Keratinocyte (primary cell): ENCODE results near the gene DMRTB1. TPM values are rescaled to one million over a fixed set of nuclear protein-coding genes. Genes with fewer than 3 reads are reported as not detected.

Experiments used
- DNase-seq: peaks from one replicate; pipeline ENCODE4 v3.0.0-alpha.2; 2011; ENCODE audit warnings: low read depth, missing footprints, low spot score
- FAIRE-seq: peaks from 2 replicates; lab custom pipeline; 2011; peaks lifted over from hg19 to GRCh38; lab: Jason Lieb, UNC
- H2AFZ ChIP-seq: 2 replicates; pipeline ENCODE4 v1.6.0; 2012; ENCODE audit warnings: low read length, control low read depth, inconsistent platforms; ENCODE audit not compliant: control insufficient read depth
- H3K27ac ChIP-seq: 2 replicates; pipeline ENCODE4 v1.5.1; 2011; ENCODE audit warnings: low read length; ENCODE audit not compliant: control insufficient read depth, insufficient read depth
- H3K27me3 ChIP-seq: 3 replicates; pipeline ENCODE4 v1.6.0; 2011; ENCODE audit warnings: low read length; ENCODE audit not compliant: control insufficient read depth, insufficient read depth; ENCODE audit errors: extremely low read depth
- H3K36me3 ChIP-seq, 2 experiments: 2 replicates in 1 of 2; 3 replicates in 1 of 2; pipeline ENCODE4 v1.5.1; 2011; ENCODE audit warnings: low read length in 2 of 2, mild to moderate bottlenecking in 1 of 2; ENCODE audit not compliant: control insufficient read depth in 2 of 2, insufficient read depth in 2 of 2; ENCODE audit errors: extremely low read depth in 1 of 2
- H3K4me1 ChIP-seq: 3 replicates; pipeline ENCODE4 v1.5.1; 2011; ENCODE audit warnings: low read length; ENCODE audit not compliant: control insufficient read depth, insufficient read depth; ENCODE audit errors: extremely low read depth
- H3K4me2 ChIP-seq: 3 replicates; pipeline ENCODE4 v1.6.0; 2011; ENCODE audit warnings: low read depth, low read length; ENCODE audit not compliant: control insufficient read depth, insufficient read depth; ENCODE audit errors: extremely low read depth
- H3K4me3 ChIP-seq, 3 experiments: fragments of 200-600 bp in 1 of 3; sonication (generic) in 1 of 3; 2 replicates in 2 of 3; 3 replicates in 1 of 3; pipeline ENCODE4 v1.5.1; 2011 to 2016; ENCODE audit warnings: low read length in 3 of 3, mild to moderate bottlenecking in 3 of 3, control low read depth in 2 of 3, inconsistent platforms in 1 of 3, low read depth in 1 of 3, mixed read lengths in 1 of 3, mixed run types in 1 of 3, moderate library complexity in 1 of 3; ENCODE audit not compliant: control insufficient read depth in 2 of 3, insufficient read depth in 2 of 3; ENCODE audit errors: extremely low read depth in 1 of 3
- H3K79me2 ChIP-seq: 2 replicates; pipeline ENCODE4 v1.6.0; 2012; ENCODE audit warnings: low read length; ENCODE audit not compliant: control insufficient read depth, insufficient read depth
- H3K9ac ChIP-seq: 3 replicates; pipeline ENCODE4 v1.6.0; 2011; ENCODE audit warnings: low read length; ENCODE audit not compliant: control insufficient read depth, insufficient read depth; ENCODE audit errors: extremely low read depth
- H3K9me1 ChIP-seq: 3 replicates; pipeline ENCODE4 v1.6.0; 2011; ENCODE audit warnings: low read length; ENCODE audit not compliant: control insufficient read depth, insufficient read depth; ENCODE audit errors: extremely low read depth
- H3K9me3 ChIP-seq: 2 replicates; pipeline ENCODE4 v1.5.1; 2012; ENCODE audit warnings: low read depth, low read length; ENCODE audit not compliant: control insufficient read depth
- H4K20me1 ChIP-seq: 3 replicates; pipeline ENCODE4 v1.6.0; 2011; ENCODE audit warnings: low read length; ENCODE audit not compliant: control insufficient read depth, insufficient read depth; ENCODE audit errors: extremely low read depth
- CTCF ChIP-seq, 3 experiments: IDR thresholded peaks in 1 of 3; conservative IDR thresholded peaks in 1 of 3; optimal IDR thresholded peaks in 1 of 3; 2 replicates in 2 of 3; 3 replicates in 1 of 3; pipeline versions ENCODE3 to v1.5.1; 2011; ENCODE audit warnings: low read length in 3 of 3, mild to moderate bottlenecking in 3 of 3, moderate library complexity in 2 of 3, control low read depth in 1 of 3, inconsistent platforms in 1 of 3; ENCODE audit not compliant: insufficient read depth in 2 of 3; ENCODE audit errors: extremely low read depth in 1 of 3
- EZH2 ChIP-seq: IDR thresholded peaks from one replicate; pipeline ENCODE4 v1.6.1; 2012; ENCODE audit warnings: inconsistent platforms, mild to moderate bottlenecking, low read length, moderate library complexity
- dilution Hi-C: fragments of 300-500 bp; cut with MboI; formaldehyde crosslinking; loops from one replicate; pipeline ENCODE4 v1.7.0; 2020; ENCODE audit warnings: low sequenced_read_pairs; ENCODE audit not compliant: extremely low pct_ligation_motif_present
- polyA plus RNA-seq, 5 experiments: library from polyadenylated mRNA; depleted of rRNA in 3 of 5; stranded (reverse) in 3 of 5; stranded (forward) in 1 of 5; unstranded in 1 of 5; fragments of >200 nt; gene quantifications; 1 replicate in 1 of 5; 2 replicates in 3 of 5; 3 replicates in 1 of 5; pipeline versions ENCODE4 v1.2.1 to v1.2.3, GENCODE V29; 2011 to 2012; ENCODE audit warnings: missing spikeins in 2 of 5, low read depth in 1 of 5, low replicate concordance in 1 of 5

The DMRTB1 gene
- polyA plus RNA-seq, 1 donor (not counting 4 experiments of a cell fraction or from before 2014, with no cell fraction given), result not detected

- TF ChIP-seq CTCF (optimal IDR thresholded peaks at IDR 0.05 in 1 of 3, IDR thresholded peaks at IDR 0.05 in 1 of 3, conservative IDR thresholded peaks at IDR 0.05 in 1 of 3; ENCODE audit: extremely low read depth in 1 of 3, insufficient read depth in 2 of 3, low read length in 3 of 3) (no peak), EZH2 (no peak)
- no peak for FAIRE-seq
- H3K4me1 ChIP-seq, result no peaks in the 10 kb centered on the region
- H2AFZ ChIP-seq, result no peak overlapping the region
- no peaks in the 10 kb centered on the region for H3K9me3 ChIP-seq
- no peak overlapping the region for H3K4me3 ChIP-seq
- DNase-seq, result no peak
- dilution Hi-C loops, result no loop called here
- H3K4me2 ChIP-seq, result no peak overlapping the region
- no peaks in the 10 kb centered on the region for H3K79me2 ChIP-seq
- H3K36me3 ChIP-seq, result no peaks in the 10 kb centered on the region
- H3K27ac ChIP-seq, result no peak overlapping the region
- H3K27me3 ChIP-seq, result no peaks in the 10 kb centered on the region
- H4K20me1 ChIP-seq, result no peaks in the 10 kb centered on the region
- H3K9ac ChIP-seq, result no peak overlapping the region
- no peaks in the 10 kb centered on the region for H3K9me1 ChIP-seq
Measured at GRCh38 chr1:53446051-53446450, 13.1 kb upstream of the DMRTB1 start.

GRCh38 chr1:53447413-53447812, 11.8 kb upstream of the DMRTB1 start:
- DNase-seq (no peak), FAIRE-seq (no peak)
- Histone ChIP-seq H3K27ac (no peak overlapping the region), H2AFZ (no peak overlapping the region), H3K9me3 (no peaks in the 10 kb centered on the region), H3K4me1 (no peaks in the 10 kb centered on the region), H3K79me2 (no peaks in the 10 kb centered on the region), H3K9ac (no peak overlapping the region), H3K4me3 (no peak overlapping the region), H3K36me3 (no peaks in the 10 kb centered on the region), H3K27me3 (no peaks in the 10 kb centered on the region), H3K4me2 (no peak overlapping the region), H4K20me1 (no peaks in the 10 kb centered on the region), H3K9me1 (no peaks in the 10 kb centered on the region)
- TF ChIP-seq EZH2 (no peak), CTCF (optimal IDR thresholded peaks at IDR 0.05 in 1 of 3, IDR thresholded peaks at IDR 0.05 in 1 of 3, conservative IDR thresholded peaks at IDR 0.05 in 1 of 3; ENCODE audit: extremely low read depth in 1 of 3, insufficient read depth in 2 of 3, low read length in 3 of 3) (no peak)
- dilution Hi-C loops, result no loop called here
